Bronchial epithelial cell (primary cell): Measurements from ENCODE around the gene PRKCE. TPM values are rescaled to one million over a fixed set of nuclear protein-coding genes. Genes with fewer than 3 reads are reported as not detected.

Experiments
- DNase-seq: peaks from one replicate; pipeline ENCODE4 v3.0.0-alpha.2; 2010; ENCODE audit warnings: low read depth
- FAIRE-seq: peaks from 2 replicates; lab custom pipeline; 2011; peaks lifted over from hg19 to GRCh38; lab: Jason Lieb, UNC
- H3K27me3 ChIP-seq: 2 replicates; pipeline ENCODE4 v1.5.1; 2011; ENCODE audit warnings: low read length; ENCODE audit not compliant: control insufficient read depth, insufficient read depth
- H3K36me3 ChIP-seq: 2 replicates; pipeline ENCODE4 v1.5.1; 2011; ENCODE audit warnings: low read length; ENCODE audit not compliant: control insufficient read depth, insufficient read depth
- H3K4me3 ChIP-seq: 2 replicates; pipeline ENCODE4 v1.5.1; 2011; ENCODE audit warnings: mild to moderate bottlenecking, low read depth, low read length, control low read depth
- CTCF ChIP-seq: IDR thresholded peaks from 2 replicates; pipeline ENCODE4 v1.5.1; 2011; ENCODE audit warnings: mild to moderate bottlenecking, moderate library complexity, low read length, control low read depth, inconsistent platforms; ENCODE audit not compliant: insufficient read depth, severe bottlenecking
- total RNA-seq: library from RNA; depleted of rRNA; stranded (reverse); fragments of >200 nt; gene quantifications from 2 replicates; pipeline ENCODE4 v1.2.1, GENCODE V29; 2014

The PRKCE gene
- total RNA-seq, 1 donor from 2014 or later, result 6.3 TPM

GRCh38 chr2:46174345-46175170, 523.1 kb downstream of the PRKCE start:
- no peak overlapping the region for H3K4me3 ChIP-seq
- FAIRE-seq, result no peak
- H3K36me3 ChIP-seq, result no peaks in the 10 kb centered on the region
- TF ChIP-seq CTCF, result no peak
- H3K27me3 ChIP-seq, result no peaks in the 10 kb centered on the region
- no peak for DNase-seq

GRCh38 chr2:46175419-46175818, 523.9 kb downstream of the PRKCE start:
- FAIRE-seq (no peak), DNase-seq (no peak)
- H3K27me3 ChIP-seq, result no peaks in the 10 kb centered on the region
- TF ChIP-seq CTCF, result no peak
- H3K36me3 ChIP-seq, result no peaks in the 10 kb centered on the region
- H3K4me3 ChIP-seq, result no peak overlapping the region

GRCh38 chr2:46177461-46178089, 526.1 kb downstream of the PRKCE start:
- no peak for DNase-seq
- Histone ChIP-seq H3K36me3 (no peaks in the 10 kb centered on the region), H3K27me3 (no peaks in the 10 kb centered on the region), H3K4me3 (no peak overlapping the region)
- no peak for TF ChIP-seq CTCF
- FAIRE-seq, result no peak

GRCh38 chr2:46179037-46179621, 527.7 kb downstream of the PRKCE start:
- FAIRE-seq (no peak), DNase-seq (peak; percentile 66)
- Histone ChIP-seq H3K4me3 (no peak overlapping the region), H3K27me3 (no peaks in the 10 kb centered on the region), H3K36me3 (no peaks in the 10 kb centered on the region)
- no peak for TF ChIP-seq CTCF

- peaks cover 1% of the 10 kb centered on the region for H3K36me3 ChIP-seq
- TF ChIP-seq CTCF, result no peak
- FAIRE-seq, result peak; percentile 47
- no peaks in the 10 kb centered on the region for H3K27me3 ChIP-seq
- H3K4me3 ChIP-seq, result no peak overlapping the region
- DNase-seq, result no peak
Measured at GRCh38 chr2:46180189-46180588, 528.7 kb downstream of the PRKCE start.
